ENCODE measurements around the gene LRPAP1.

The LRPAP1 gene

GRCh38 chr4:3472411-3473141 is 59.6 kb downstream of the LRPAP1 start:
- TF ChIP-seq, protein P1, sequence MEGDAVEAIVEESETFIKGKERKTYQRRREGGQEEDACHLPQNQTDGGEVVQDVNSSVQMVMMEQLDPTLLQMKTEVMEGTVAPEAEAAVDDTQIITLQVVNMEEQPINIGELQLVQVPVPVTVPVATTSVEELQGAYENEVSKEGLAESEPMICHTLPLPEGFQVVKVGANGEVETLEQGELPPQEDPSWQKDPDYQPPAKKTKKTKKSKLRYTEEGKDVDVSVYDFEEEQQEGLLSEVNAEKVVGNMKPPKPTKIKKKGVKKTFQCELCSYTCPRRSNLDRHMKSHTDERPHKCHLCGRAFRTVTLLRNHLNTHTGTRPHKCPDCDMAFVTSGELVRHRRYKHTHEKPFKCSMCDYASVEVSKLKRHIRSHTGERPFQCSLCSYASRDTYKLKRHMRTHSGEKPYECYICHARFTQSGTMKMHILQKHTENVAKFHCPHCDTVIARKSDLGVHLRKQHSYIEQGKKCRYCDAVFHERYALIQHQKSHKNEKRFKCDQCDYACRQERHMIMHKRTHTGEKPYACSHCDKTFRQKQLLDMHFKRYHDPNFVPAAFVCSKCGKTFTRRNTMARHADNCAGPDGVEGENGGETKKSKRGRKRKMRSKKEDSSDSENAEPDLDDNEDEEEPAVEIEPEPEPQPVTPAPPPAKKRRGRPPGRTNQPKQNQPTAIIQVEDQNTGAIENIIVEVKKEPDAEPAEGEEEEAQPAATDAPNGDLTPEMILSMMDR (IDR thresholded peaks at IDR 0.05), result no peak
- H3K4me3 ChIP-seq, result no peak overlapping the region
- H3K27ac ChIP-seq, result no peak overlapping the region
- DNase-seq (ENCODE audit: low spot score), result no peak

DNA sequence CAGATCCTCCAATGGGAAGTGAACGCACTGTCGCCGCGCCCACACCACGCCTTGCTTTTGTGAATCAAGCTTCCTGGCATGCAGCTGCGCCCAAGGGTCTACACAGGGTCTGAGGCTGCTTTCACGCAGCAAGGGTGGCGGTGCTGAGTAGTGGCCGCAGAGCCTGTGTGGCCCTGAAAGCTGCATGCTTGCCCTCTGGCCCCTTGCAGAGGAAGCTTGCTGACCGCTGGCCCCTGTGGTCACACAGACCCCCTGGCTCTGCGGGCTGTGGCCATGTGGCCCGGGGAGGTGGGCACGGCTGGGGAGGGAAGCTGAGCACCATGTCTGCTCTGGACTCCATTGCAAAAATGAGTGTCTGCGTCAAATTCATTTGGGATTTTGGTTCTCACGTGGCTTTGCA is 60.3 kb downstream of the LRPAP1 start:
- DNase-seq (ENCODE audit: low spot score), result no peak

DNA sequence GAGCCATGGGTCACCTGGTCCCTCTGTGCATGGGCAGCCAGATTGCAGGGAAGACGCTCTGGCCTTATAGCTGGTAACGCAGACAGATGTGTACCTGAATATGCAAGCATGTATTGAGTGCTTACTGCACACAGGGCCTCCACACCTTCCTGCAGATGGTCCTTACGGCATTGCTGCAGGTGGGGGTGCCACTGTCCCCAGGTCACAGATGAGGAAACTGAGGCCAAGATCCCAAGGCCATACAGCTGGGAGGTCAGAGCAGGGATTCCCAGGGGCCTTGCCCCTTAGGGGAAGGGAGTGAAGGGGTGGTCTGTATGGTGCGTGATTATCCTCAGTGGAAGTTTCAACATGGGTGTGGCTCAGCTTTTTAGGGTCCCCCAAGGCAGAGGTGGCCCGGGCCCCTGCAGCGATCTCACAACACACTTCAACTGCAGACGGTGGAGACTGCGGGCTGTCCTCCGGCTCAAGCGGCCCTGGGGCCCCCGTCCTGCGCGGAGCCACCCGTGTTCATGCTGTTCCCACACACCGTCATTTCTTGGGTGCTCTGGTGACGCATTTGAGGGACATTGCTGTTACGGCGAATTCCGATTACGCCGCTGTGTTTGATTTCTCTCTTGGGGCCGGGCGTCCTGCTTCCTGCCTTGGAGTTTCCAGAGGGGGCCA is 61.0 kb downstream of the LRPAP1 start:
- TF ChIP-seq, protein P1 (IDR thresholded peaks at IDR 0.05), result no peak
- DNase-seq (ENCODE audit: low spot score), result no peak
- no peak overlapping the region for H3K27ac ChIP-seq
- H3K4me3 ChIP-seq, result no peak overlapping the region

More for the DNA sequence above, 60.3 kb downstream of the LRPAP1 start:
- TF ChIP-seq, protein P1 (IDR thresholded peaks at IDR 0.05), result no peak
- Histone ChIP-seq H3K27ac (no peak overlapping the region), H3K4me3 (no peak overlapping the region)

GRCh38 chr4:3470244-3471097 is 61.8 kb downstream of the LRPAP1 start:
- Histone ChIP-seq H3K27ac (no peak overlapping the region), H3K4me3 (no peak overlapping the region)
- DNase-seq (ENCODE audit: low spot score), result no peak
- TF ChIP-seq, protein P1 (IDR thresholded peaks at IDR 0.05), result no peak

- H3K27ac ChIP-seq, result no peak overlapping the region
- no peak overlapping the region for H3K4me3 ChIP-seq
- TF ChIP-seq, protein P1 (IDR thresholded peaks at IDR 0.05), result no peak
- no peak for DNase-seq (ENCODE audit: low spot score)
These were observed 62.6 kb downstream of the LRPAP1 start for GRCh38 chr4:3469386-3470243.

- no peak overlapping the region for H3K27ac ChIP-seq
- TF ChIP-seq, protein P1 (IDR thresholded peaks at IDR 0.05), result no peak
- no peak overlapping the region for H3K4me3 ChIP-seq
- no peak for DNase-seq (ENCODE audit: low spot score)
These were observed 63.4 kb downstream of the LRPAP1 start for GRCh38 chr4:3468804-3469203.

Measured in coronary artery (tissue), 2 donors.